ENCODE results near the gene UBE2C.

- TF ChIP-seq CTCF (IDR thresholded peaks at IDR 0.05 in 8 of 11, conservative IDR thresholded peaks at IDR 0.05 in 3 of 11): no peak
- no peak for TF ChIP-seq POLR2A (IDR thresholded peaks at IDR 0.05)
- TF ChIP-seq POLR2AphosphoS5 (IDR thresholded peaks at IDR 0.05): no peak
Measured at GRCh38 chr20:45866454-45866853, 54.0 kb downstream of the UBE2C start.
